ENCODE results near the gene SPTBN5.
"Not testable (repeated sequence)": the region's sequence is repeated elsewhere in the genome, so short reads cannot be mapped to it uniquely, and the experiment has no call there.

The SPTBN5 gene

GRCh38 chr15:41847206-41847605 lies 46.6 kb downstream of the SPTBN5 start:
- no peak for DNase-seq (ENCODE audit: low read depth)

- no peak for DNase-seq (ENCODE audit: low read depth)
Measured at GRCh38 chr15:41844814-41845213, 49.0 kb downstream of the SPTBN5 start.

GRCh38 chr15:41843571-41843970 lies 50.3 kb downstream of the SPTBN5 start:
- no peak for DNase-seq (ENCODE audit: low read depth)

GRCh38 chr15:41842229-41842628 lies 51.6 kb downstream of the SPTBN5 start:
- DNase-seq (ENCODE audit: low read depth), result no peak

GRCh38 chr15:41841131-41841530 lies 52.7 kb downstream of the SPTBN5 start:
- DNase-seq (ENCODE audit: low read depth), result no peak

- no peak for DNase-seq (ENCODE audit: low read depth)
Measured at GRCh38 chr15:41840673-41841072, 53.2 kb downstream of the SPTBN5 start.

- DNase-seq (ENCODE audit: low read depth), result no peak
Measured at GRCh38 chr15:41839781-41840491, 53.9 kb downstream of the SPTBN5 start.

- DNase-seq (ENCODE audit: low read depth), result no peak
Measured at GRCh38 chr15:41838400-41838897, 55.4 kb downstream of the SPTBN5 start, which contains the start of gene PLA2G4B. Gene PLA2G4B (plus strand): TSS chr15:41838847. CDS start chr15:41838914, 67 bp downstream.

- no peak for DNase-seq (ENCODE audit: low read depth)
Measured at GRCh38 chr15:41836713-41837454, 57.0 kb downstream of the SPTBN5 start.

- DNase-seq (ENCODE audit: low read depth), result no peak
Measured at GRCh38 chr15:41836073-41836472, 57.8 kb downstream of the SPTBN5 start.

GRCh38 chr15:41834096-41834495 lies 59.8 kb downstream of the SPTBN5 start:
- no peak for DNase-seq (ENCODE audit: low read depth)

GRCh38 chr15:41832875-41833274 lies 61.0 kb downstream of the SPTBN5 start:
- DNase-seq (ENCODE audit: low read depth), result no peak

GRCh38 chr15:41832208-41832607 lies 61.6 kb downstream of the SPTBN5 start:
- no peak for DNase-seq (ENCODE audit: low read depth)

GRCh38 chr15:41831291-41831690 lies 62.6 kb downstream of the SPTBN5 start:
- DNase-seq (ENCODE audit: low read depth), result not testable (repeated sequence)

GRCh38 chr15:41829959-41830646 lies 63.8 kb downstream of the SPTBN5 start:
- no peak for DNase-seq (ENCODE audit: low read depth)

- no peak for DNase-seq (ENCODE audit: low read depth)
Measured at GRCh38 chr15:41828807-41829141, 65.1 kb downstream of the SPTBN5 start.

- DNase-seq (ENCODE audit: low read depth), result peak; percentile 92
Measured at GRCh38 chr15:41827880-41828806, 65.7 kb downstream of the SPTBN5 start, which contains the start of gene JMJD7. Gene JMJD7 (plus strand): TSS chr15:41828092. CDS start chr15:41828125, 33 bp downstream.

- peak; percentile 24 for DNase-seq (ENCODE audit: low read depth)
Measured at GRCh38 chr15:41827290-41827879, 66.5 kb downstream of the SPTBN5 start.

- no peak for DNase-seq (ENCODE audit: low read depth)
Measured at GRCh38 chr15:41825572-41826535, 68.0 kb downstream of the SPTBN5 start.

GRCh38 chr15:41825145-41825544 lies 68.7 kb downstream of the SPTBN5 start:
- no peak for DNase-seq (ENCODE audit: low read depth)

Measured in T follicular helper cell (primary cell).